Smooth muscle cell (in vitro differentiated cells): ENCODE results near the gene LSMEM2. TPM values are rescaled to one million over a fixed set of nuclear protein-coding genes. Genes with fewer than 3 reads are reported as not detected.

Experiments
- DNase-seq: peaks from one replicate; lab custom pipeline; 2025; ENCODE audit not compliant: unreplicated experiment; lab: John Stamatoyannopoulos, UW
- H2AFZ ChIP-seq: fragments of 200-600 bp; sonication (generic); 2 replicates; pipeline ENCODE4 v1.6.0; 2016; ENCODE audit warnings: antibody characterized with exemption, low read depth, mild to moderate bottlenecking
- H3F3A ChIP-seq: fragments of 200-600 bp; sonication (generic); 2 replicates; pipeline ENCODE4 v1.6.0; 2017; ENCODE audit warnings: antibody characterized with exemption, low read depth
- H3K27ac ChIP-seq: fragments of 200-600 bp; sonication (generic); 2 replicates; pipeline ENCODE4 v1.5.1; 2016; ENCODE audit warnings: low read depth, mild to moderate bottlenecking
- H3K27me3 ChIP-seq: fragments of 200-600 bp; sonication (generic); 2 replicates; pipeline ENCODE4 v1.6.1; 2016; ENCODE audit warnings: low read depth, mild to moderate bottlenecking
- H3K36me3 ChIP-seq: fragments of 200-600 bp; sonication (generic); 2 replicates; pipeline ENCODE4 v1.5.1; 2016; ENCODE audit warnings: low read depth
- H3K4me1 ChIP-seq: fragments of 200-600 bp; sonication (generic); 2 replicates; pipeline ENCODE4 v1.5.1; 2016; ENCODE audit warnings: low read depth
- H3K4me2 ChIP-seq: fragments of 200-600 bp; sonication (generic); 2 replicates; pipeline ENCODE4 v1.6.0; 2016; ENCODE audit warnings: mild to moderate bottlenecking
- H3K4me3 ChIP-seq: fragments of 200-600 bp; sonication (generic); 2 replicates; pipeline ENCODE4 v1.5.1; 2016; ENCODE audit warnings: mild to moderate bottlenecking
- H3K79me2 ChIP-seq: fragments of 200-600 bp; sonication (generic); 2 replicates; pipeline ENCODE4 v1.6.0; 2016; ENCODE audit warnings: low read depth, mild to moderate bottlenecking
- H3K9ac ChIP-seq: fragments of 200-600 bp; sonication (generic); 2 replicates; pipeline ENCODE4 v1.6.0; 2016; ENCODE audit warnings: low read depth
- H3K9me3 ChIP-seq: fragments of 200-600 bp; sonication (generic); replicated peaks from 2 replicates; pipeline ENCODE4 v1.5.1; 2016; ENCODE audit warnings: low read depth
- H4K20me1 ChIP-seq: fragments of 200-600 bp; sonication (generic); 2 replicates; pipeline ENCODE4 v1.6.0; 2016; ENCODE audit warnings: low read depth
- CTCF ChIP-seq: fragments of 200-600 bp; sonication (generic); IDR thresholded peaks from 2 replicates; pipeline ENCODE4 v1.5.1; 2017; ENCODE audit warnings: borderline replicate concordance, mild to moderate bottlenecking, antibody characterized with exemption; ENCODE audit not compliant: insufficient read depth, poor library complexity, severe bottlenecking
- WGBS: methylation state at CpG from one replicate; pipeline ENCODE4 v1.1.7; 2016; ENCODE audit warnings: low lambda C conversion rate; 5-methylcytosine and 5-hydroxymethylcytosine counted together
- polyA plus RNA-seq: library from polyadenylated mRNA; unstranded; fragments of >200 nt; fragmentation: Nextera tagmentation; extraction: Ambion mirVana; gene quantifications from 2 replicates; pipeline ENCODE4 v1.2.1, GENCODE V29; 2016
- total RNA-seq: library from RNA; depleted of rRNA; stranded (reverse); fragments of >200 nt; gene quantifications from 2 replicates; pipeline ENCODE4 v1.2.3, GENCODE V29; 2014

The LSMEM2 gene
- total and polyA plus RNA-seq, 2 experiments from 2014 or later: 0.09 TPM; not detected in 1

- peaks cover 6% of the 10 kb centered on the region for H3F3A ChIP-seq
- H3K27me3 ChIP-seq: no peaks in the 10 kb centered on the region
- peak within 1 kb of the TSS; percentile 88 for H3K4me2 ChIP-seq
- peaks cover 8% of the 10 kb centered on the region for H4K20me1 ChIP-seq
- DNase-seq: no peak
- peaks cover 33% of the 10 kb centered on the region for H3K79me2 ChIP-seq
- H3K9me3 ChIP-seq: no peaks in the 10 kb centered on the region
- H3K36me3 ChIP-seq: no peaks in the 10 kb centered on the region
- peak within 1 kb of the TSS; percentile 98 for H3K9ac ChIP-seq
- no peak for TF ChIP-seq CTCF
- H3K27ac ChIP-seq: peak within 1 kb of the TSS; percentile 95
- WGBS: 27% methylated on average over 29 of the region's 31 CpGs
- H2AFZ ChIP-seq: peak within 1 kb of the TSS; percentile 60
- peaks cover 23% of the 10 kb centered on the region for H3K4me1 ChIP-seq
- H3K4me3 ChIP-seq: peak within 1 kb of the TSS; percentile 75
Observed at GRCh38 chr3:50322386-50323091, 43.7 kb downstream of the LSMEM2 start, which contains the start of gene HYAL2. TSS of gene HYAL2 (minus strand) at chr3:50322745. CDS start at chr3:50320489, 2,256 bp downstream.

GRCh38 chr3:50323092-50323600, 44.3 kb downstream of the LSMEM2 start:
- Histone ChIP-seq H3K27me3 (no peaks in the 10 kb centered on the region), H3F3A (peaks cover 6% of the 10 kb centered on the region), H3K27ac (no peak overlapping the region), H3K4me2 (no peak overlapping the region), H3K79me2 (peaks cover 37% of the 10 kb centered on the region), H3K4me1 (peaks cover 24% of the 10 kb centered on the region), H3K9me3 (no peaks in the 10 kb centered on the region), H3K9ac (no peak overlapping the region), H3K36me3 (no peaks in the 10 kb centered on the region), H3K4me3 (no peak overlapping the region), H4K20me1 (peaks cover 4% of the 10 kb centered on the region), H2AFZ (no peak overlapping the region)
- DNase-seq: no peak
- WGBS: 42% methylated on average over 4 of the region's 4 CpGs
- TF ChIP-seq CTCF: no peak

GRCh38 chr3:50323614-50324199, 44.8 kb downstream of the LSMEM2 start:
- DNase-seq: no peak
- Histone ChIP-seq H3K9ac (no peak overlapping the region), H3K4me1 (peaks cover 27% of the 10 kb centered on the region), H3K79me2 (peaks cover 35% of the 10 kb centered on the region), H3K4me3 (no peak overlapping the region), H2AFZ (no peak overlapping the region), H3K36me3 (no peaks in the 10 kb centered on the region), H3K9me3 (no peaks in the 10 kb centered on the region), H3F3A (peaks cover 11% of the 10 kb centered on the region), H4K20me1 (no peaks in the 10 kb centered on the region), H3K27me3 (no peaks in the 10 kb centered on the region), H3K27ac (no peak overlapping the region), H3K4me2 (no peak overlapping the region)
- WGBS: 93% methylated on average over 5 of the region's 5 CpGs
- no peak for TF ChIP-seq CTCF
